Measurements from ENCODE around the gene SOX6.

The SOX6 gene

GRCh38 chr11:15918674-15919073 lies 437.7 kb downstream of the SOX6 start:
- no peaks in the 10 kb centered on the region for H3K9me2 ChIP-seq (ENCODE audit: low read depth, low read length)
- H3F3A ChIP-seq (ENCODE audit: insufficient read depth, low read length): no peaks in the 10 kb centered on the region
- TF ChIP-seq EZH2 (IDR thresholded peaks at IDR 0.05; ENCODE audit: borderline replicate concordance, low read length): no peak
- no peak for TF ChIP-seq CTCF (IDR thresholded peaks at IDR 0.05; ENCODE audit: low read length)
- H3K4me1 ChIP-seq (ENCODE audit: insufficient read depth, low read length, severe bottlenecking): no peaks in the 10 kb centered on the region
- no peaks in the 10 kb centered on the region for H3K9me3 ChIP-seq (ENCODE audit: low read length)
- H4K20me1 ChIP-seq (ENCODE audit: insufficient read depth, low read length): no peaks in the 10 kb centered on the region
- no peak overlapping the region for H3K4me2 ChIP-seq (ENCODE audit: low read length)
- no peak overlapping the region for H3K27ac ChIP-seq (ENCODE audit: low read depth, low read length, poor library complexity, severe bottlenecking)
- no peaks in the 10 kb centered on the region for H3K27me3 ChIP-seq (ENCODE audit: insufficient read depth, low read length)
- H2AFZ ChIP-seq (ENCODE audit: low read length): no peak overlapping the region
- no peaks in the 10 kb centered on the region for H3K36me3 ChIP-seq (ENCODE audit: insufficient read depth, low read length)
- no peak overlapping the region for H3K4me3 ChIP-seq (ENCODE audit: low read depth, low read length, poor library complexity, severe bottlenecking)
- H3K79me2 ChIP-seq (ENCODE audit: insufficient read depth, low read length): no peaks in the 10 kb centered on the region
- no peak overlapping the region for H3K9ac ChIP-seq (ENCODE audit: low read length)

- Histone ChIP-seq H3K27ac (ENCODE audit: low read depth, low read length, poor library complexity, severe bottlenecking) (no peak overlapping the region), H3K36me3 (ENCODE audit: insufficient read depth, low read length) (no peaks in the 10 kb centered on the region), H3K27me3 (ENCODE audit: insufficient read depth, low read length) (no peaks in the 10 kb centered on the region), H4K20me1 (ENCODE audit: insufficient read depth, low read length) (no peaks in the 10 kb centered on the region), H3K9ac (ENCODE audit: low read length) (no peak overlapping the region), H3K9me2 (ENCODE audit: low read depth, low read length) (no peaks in the 10 kb centered on the region), H3K4me1 (ENCODE audit: insufficient read depth, low read length, severe bottlenecking) (no peaks in the 10 kb centered on the region), H3K9me3 (ENCODE audit: low read length) (no peaks in the 10 kb centered on the region), H3K79me2 (ENCODE audit: insufficient read depth, low read length) (no peaks in the 10 kb centered on the region), H3K4me3 (ENCODE audit: low read depth, low read length, poor library complexity, severe bottlenecking) (no peak overlapping the region), H2AFZ (ENCODE audit: low read length) (no peak overlapping the region), H3K4me2 (ENCODE audit: low read length) (no peak overlapping the region), H3F3A (ENCODE audit: insufficient read depth, low read length) (no peaks in the 10 kb centered on the region)
- TF ChIP-seq CTCF (IDR thresholded peaks at IDR 0.05; ENCODE audit: low read length): no peak
- TF ChIP-seq EZH2 (IDR thresholded peaks at IDR 0.05; ENCODE audit: borderline replicate concordance, low read length): no peak
Measured at GRCh38 chr11:15918212-15918611, 438.1 kb downstream of the SOX6 start.
